Measurements from ENCODE around the gene TRIM9. TPM values are rescaled to one million over a fixed set of nuclear protein-coding genes. Genes with fewer than 3 reads are reported as not detected.
A peak's percentile ranks its signal among the peaks of the same experiment; 100 is the strongest.
"Not testable (repeated sequence)": the region's sequence is repeated elsewhere in the genome, so short reads cannot be mapped to it uniquely, and the experiment has no call there.

Gene TRIM9
- total and polyA plus RNA-seq, 2 donors (not counting 1 experiment from before 2014, with no cell fraction given): 0.10 to 0.50 TPM

- Histone ChIP-seq H4K20me1 (ENCODE audit: control insufficient read depth, extremely low read depth, insufficient read depth, low read length) (no peaks in the 10 kb centered on the region), H3K9me3 (ENCODE audit: control insufficient read depth, insufficient read depth, low read depth, low read length) (no peaks in the 10 kb centered on the region), H3K36me3 (ENCODE audit: control insufficient read depth, insufficient read depth, low read length) (peaks cover 3% of the 10 kb centered on the region), H3K79me2 (ENCODE audit: control insufficient read depth, insufficient read depth, low read length) (no peaks in the 10 kb centered on the region), H3K4me2 (ENCODE audit: extremely low read depth, insufficient read depth, low read length) (peak overlapping the region; percentile 81), H3K4me3 (replicated peaks in 1 of 4; ENCODE audit: control extremely low read depth in 1 of 4, insufficient read depth in 1 of 4, low read depth in 3 of 4, low read length in 4 of 4) (peak overlapping the region; percentile 52 to 85 (median 70)), H3K27me3 (ENCODE audit: control insufficient read depth, insufficient read depth, low read length) (no peaks in the 10 kb centered on the region), H3K27ac (ENCODE audit: insufficient read depth, low read length) (peak overlapping the region; percentile 6), H3K4me1 (ENCODE audit: control insufficient read depth, extremely low read depth, insufficient read depth, low read length) (no peaks in the 10 kb centered on the region), H2AFZ (ENCODE audit: low read length) (peak overlapping the region; percentile 78), H3K9ac (ENCODE audit: insufficient read depth, low read length) (peak overlapping the region; percentile 70)
- TF ChIP-seq EZH2 (IDR thresholded peaks at IDR 0.05; ENCODE audit: low read length, missing control alignments) (no peak), CTCF (conservative IDR thresholded peaks at IDR 0.05 in 1 of 2, IDR thresholded peaks at IDR 0.05 in 1 of 2; ENCODE audit: low read depth in 1 of 2, low read length in 2 of 2) (no peak)
- peak; percentile 52 to 67 for DNase-seq (ENCODE audit: low read depth in 2 of 2)
These were observed 151.5 kb downstream of the TRIM9 start for GRCh38 chr14:50943261-50943942.

GRCh38 chr14:50941638-50942037 lies 153.3 kb downstream of the TRIM9 start:
- H3K9ac ChIP-seq (ENCODE audit: insufficient read depth, low read length); H3K36me3 ChIP-seq (ENCODE audit: control insufficient read depth, insufficient read depth, low read length); H3K4me3 ChIP-seq (replicated peaks in 1 of 4; ENCODE audit: control extremely low read depth in 1 of 4, insufficient read depth in 1 of 4, low read depth in 3 of 4, low read length in 4 of 4); H4K20me1 ChIP-seq (ENCODE audit: control insufficient read depth, extremely low read depth, insufficient read depth, low read length); H3K27ac ChIP-seq (ENCODE audit: insufficient read depth, low read length); H3K27me3 ChIP-seq (ENCODE audit: control insufficient read depth, insufficient read depth, low read length); H3K9me3 ChIP-seq (ENCODE audit: control insufficient read depth, insufficient read depth, low read depth, low read length); H3K79me2 ChIP-seq (ENCODE audit: control insufficient read depth, insufficient read depth, low read length); DNase-seq (ENCODE audit: low read depth in 2 of 2); H3K4me2 ChIP-seq (ENCODE audit: extremely low read depth, insufficient read depth, low read length); H2AFZ ChIP-seq (ENCODE audit: low read length); H3K4me1 ChIP-seq (ENCODE audit: control insufficient read depth, extremely low read depth, insufficient read depth, low read length): not testable (repeated sequence)

- no peaks in the 10 kb centered on the region for H4K20me1 ChIP-seq (ENCODE audit: control insufficient read depth, extremely low read depth, insufficient read depth, low read length)
- no peak overlapping the region for H3K27ac ChIP-seq (ENCODE audit: insufficient read depth, low read length)
- peak in 1 of 2 donors; percentile 94 for DNase-seq (ENCODE audit: low read depth in 2 of 2)
- peaks cover 3% of the 10 kb centered on the region for H3K36me3 ChIP-seq (ENCODE audit: control insufficient read depth, insufficient read depth, low read length)
- H2AFZ ChIP-seq (ENCODE audit: low read length): no peak overlapping the region
- no peak overlapping the region for H3K9ac ChIP-seq (ENCODE audit: insufficient read depth, low read length)
- no peaks in the 10 kb centered on the region for H3K27me3 ChIP-seq (ENCODE audit: control insufficient read depth, insufficient read depth, low read length)
- H3K9me3 ChIP-seq (ENCODE audit: control insufficient read depth, insufficient read depth, low read depth, low read length): no peaks in the 10 kb centered on the region
- no peak overlapping the region for H3K4me3 ChIP-seq (replicated peaks in 1 of 4; ENCODE audit: control extremely low read depth in 1 of 4, insufficient read depth in 1 of 4, low read depth in 3 of 4, low read length in 4 of 4)
- no peaks in the 10 kb centered on the region for H3K79me2 ChIP-seq (ENCODE audit: control insufficient read depth, insufficient read depth, low read length)
- no peak for TF ChIP-seq CTCF (conservative IDR thresholded peaks at IDR 0.05 in 1 of 2, IDR thresholded peaks at IDR 0.05 in 1 of 2; ENCODE audit: low read depth in 1 of 2, low read length in 2 of 2)
- no peak for TF ChIP-seq EZH2 (IDR thresholded peaks at IDR 0.05; ENCODE audit: low read length, missing control alignments)
- H3K4me1 ChIP-seq (ENCODE audit: control insufficient read depth, extremely low read depth, insufficient read depth, low read length): peaks cover 4% of the 10 kb centered on the region
- no peak overlapping the region for H3K4me2 ChIP-seq (ENCODE audit: extremely low read depth, insufficient read depth, low read length)
These were observed 153.8 kb downstream of the TRIM9 start for GRCh38 chr14:50941151-50941550.
